H1 (cell line): ENCODE measurements around the gene CLCN5. TPM values are rescaled to one million over a fixed set of nuclear protein-coding genes. Genes with fewer than 3 reads are reported as not detected.

Experiments
- CTCF ChIA-PET: fragments of 300-600 bp; sonication (Branson Sonifier 250); formaldehyde crosslinking; loops from one replicate; lab custom pipeline; 2021; ENCODE audit not compliant: partially characterized antibody; lab: Charles Lee
- POLR2A ChIA-PET: fragments of 300-600 bp; sonication (Branson Sonifier 250); formaldehyde crosslinking; loops from one replicate; lab custom pipeline; 2021; ENCODE audit warnings: inconsistent platforms; ENCODE audit not compliant: partially characterized antibody; lab: Charles Lee
- DNase-seq, 2 experiments: peaks; one replicate each; pipeline versions ENCODE4 v3.0.0 to v3.0.0-alpha.2; 2010 to 2022; ENCODE audit warnings: low spot score in 2 of 2, low read depth in 1 of 2, mixed read lengths in 1 of 2
- FAIRE-seq: peaks from 2 replicates; lab custom pipeline; 2011; peaks lifted over from hg19 to GRCh38; lab: Jason Lieb, UNC
- H2AFZ ChIP-seq: 2 replicates; pipeline ENCODE4 v1.8.1; 2012; ENCODE audit warnings: low read length, inconsistent platforms
- H2AK5ac ChIP-seq: 2 replicates; pipeline ENCODE4 v1.6.1; 2013; ENCODE audit warnings: low read depth, low read length
- H2BK120ac ChIP-seq: replicated peaks from 2 replicates; pipeline ENCODE3; 2013; ENCODE audit warnings: low read depth, low read length, inconsistent platforms
- H2BK12ac ChIP-seq: 2 replicates; pipeline ENCODE4 v1.6.1; 2013; ENCODE audit warnings: low read depth, low read length
- H2BK15ac ChIP-seq: 2 replicates; pipeline ENCODE4 v1.6.1; 2013; ENCODE audit warnings: low read length
- H2BK20ac ChIP-seq: 2 replicates; pipeline ENCODE4 v1.6.1; 2013; ENCODE audit warnings: low read length
- H2BK5ac ChIP-seq: 2 replicates; pipeline ENCODE4 v1.6.1; 2013; ENCODE audit warnings: low read depth, low read length
- H3K14ac ChIP-seq: 2 replicates; pipeline ENCODE4 v1.6.1; 2013; ENCODE audit warnings: inconsistent platforms; ENCODE audit not compliant: insufficient read length
- H3K18ac ChIP-seq: 2 replicates; pipeline ENCODE4 v1.6.1; 2013; ENCODE audit warnings: low read length; ENCODE audit errors: extremely low read depth
- H3K23ac ChIP-seq: 2 replicates; pipeline ENCODE4 v1.6.1; 2013; ENCODE audit warnings: inconsistent platforms; ENCODE audit not compliant: insufficient read length
- H3K23me2 ChIP-seq: 2 replicates; pipeline ENCODE4 v1.6.1; 2013; ENCODE audit warnings: low read depth, low read length
- H3K27ac ChIP-seq: 2 replicates; pipeline ENCODE4 v1.6.1; 2011; ENCODE audit warnings: low read depth, low read length, inconsistent platforms
- H3K27me3 ChIP-seq, 4 experiments: replicated peaks in 1 of 4; 1 replicate in 1 of 4; 2 replicates in 3 of 4; pipeline versions ENCODE4 v1.6.1 to v1.8.1; 2011 to 2013; ENCODE audit warnings: low read length in 3 of 4, mild to moderate bottlenecking in 3 of 4, inconsistent platforms in 2 of 4, mixed read lengths in 2 of 4, moderate library complexity in 1 of 4; ENCODE audit not compliant: control insufficient read depth in 3 of 4, insufficient read depth in 3 of 4; ENCODE audit errors: extremely low read depth in 1 of 4
- H3K36me3 ChIP-seq, 4 experiments: 2 replicates each; pipeline versions ENCODE4 v1.6.1 to v1.8.1; 2011 to 2013; ENCODE audit warnings: mild to moderate bottlenecking in 4 of 4, low read length in 3 of 4, moderate library complexity in 2 of 4, control low read depth in 1 of 4, inconsistent platforms in 1 of 4; ENCODE audit not compliant: insufficient read depth in 4 of 4, control insufficient read depth in 2 of 4
- H3K4ac ChIP-seq: replicated peaks from 2 replicates; pipeline ENCODE3; 2013; ENCODE audit warnings: low read length, low read depth, mixed read lengths, inconsistent platforms; ENCODE audit not compliant: insufficient read length
- H3K4me1 ChIP-seq, 4 experiments: replicated peaks in 1 of 4; 1 replicate in 1 of 4; 2 replicates in 3 of 4; pipeline versions ENCODE4 v1.6.1 to v1.8.1; 2011 to 2013; ENCODE audit warnings: low read length in 3 of 4, inconsistent platforms in 2 of 4, mixed read lengths in 1 of 4; ENCODE audit not compliant: insufficient read depth in 4 of 4, control insufficient read depth in 3 of 4
- H3K4me2 ChIP-seq, 2 experiments: 2 replicates each; pipeline versions ENCODE4 v1.6.1 to v1.8.1; 2011 to 2013; ENCODE audit warnings: low read depth in 2 of 2, low read length in 2 of 2, control low read depth in 1 of 2, inconsistent platforms in 1 of 2, mild to moderate bottlenecking in 1 of 2; ENCODE audit not compliant: insufficient read depth in 1 of 2
- H3K4me3 ChIP-seq, 4 experiments: fragments of 200-600, 300-600 bp in 1 of 4; sonication (generic), shearing (Covaris generic), sonication (Bioruptor Twin) in 1 of 4; 2 replicates each; pipeline versions ENCODE4 v1.5.1 to v1.8.1; 2011 to 2016; ENCODE audit warnings: low read length in 4 of 4, low read depth in 3 of 4, control low read depth in 2 of 4, inconsistent platforms in 2 of 4, mild to moderate bottlenecking in 2 of 4, mixed read lengths in 1 of 4, moderate library complexity in 1 of 4; ENCODE audit not compliant: insufficient read depth in 2 of 4; ENCODE audit errors: extremely low read depth in 1 of 4
- H3K56ac ChIP-seq: replicated peaks from 2 replicates; pipeline ENCODE3; 2013; ENCODE audit warnings: low read depth, mild to moderate bottlenecking, mixed read lengths, low read length, inconsistent platforms; ENCODE audit not compliant: insufficient read length
- H3K79me1 ChIP-seq: 2 replicates; pipeline ENCODE4 v1.6.1; 2013; ENCODE audit warnings: low read depth, low read length, control low read depth
- H3K79me2 ChIP-seq, 2 experiments: 2 replicates each; pipeline versions ENCODE4 v1.6.1 to v1.8.1; 2012 to 2013; ENCODE audit warnings: low read length in 2 of 2, mild to moderate bottlenecking in 2 of 2, inconsistent platforms in 1 of 2; ENCODE audit not compliant: insufficient read depth in 2 of 2, control insufficient read depth in 1 of 2
- H3K9ac ChIP-seq, 4 experiments: replicated peaks in 1 of 4; 1 replicate in 1 of 4; 2 replicates in 3 of 4; pipeline versions ENCODE4 v1.6.1 to v1.8.1; 2011 to 2013; ENCODE audit warnings: low read depth in 3 of 4, low read length in 3 of 4, control low read depth in 2 of 4, mild to moderate bottlenecking in 2 of 4, moderate library complexity in 2 of 4, inconsistent platforms in 1 of 4; ENCODE audit errors: extremely low read depth in 1 of 4
- H3K9me3 ChIP-seq, 2 experiments: 2 replicates each; pipeline versions ENCODE4 v1.6.1 to v1.8.1; 2012 to 2013; ENCODE audit warnings: mild to moderate bottlenecking in 2 of 2, moderate library complexity in 2 of 2, control low read depth in 1 of 2, inconsistent platforms in 1 of 2, low read depth in 1 of 2, low read length in 1 of 2, mixed read lengths in 1 of 2; ENCODE audit not compliant: insufficient read depth in 2 of 2
- H4K20me1 ChIP-seq, 2 experiments: replicated peaks in 1 of 2; 2 replicates each; pipeline versions ENCODE3 to v1.8.1; 2011 to 2013; ENCODE audit warnings: inconsistent platforms in 2 of 2, low read length in 2 of 2, mild to moderate bottlenecking in 1 of 2; ENCODE audit not compliant: insufficient read depth in 2 of 2, control insufficient read depth in 1 of 2
- H4K5ac ChIP-seq: 2 replicates; pipeline ENCODE4 v1.6.1; 2013; ENCODE audit warnings: low read length, low read depth, mixed read lengths, inconsistent platforms; ENCODE audit not compliant: insufficient read length
- H4K8ac ChIP-seq: 2 replicates; pipeline ENCODE4 v1.8.0; 2013; ENCODE audit warnings: mild to moderate bottlenecking, moderate library complexity, low read length, inconsistent platforms; ENCODE audit not compliant: insufficient read depth; ENCODE audit errors: extremely low read depth
- H4K91ac ChIP-seq: replicated peaks from 2 replicates; pipeline ENCODE3; 2013; ENCODE audit warnings: low read length, mixed read lengths, inconsistent platforms; ENCODE audit not compliant: insufficient read length
- NANOG ChIP-seq: IDR thresholded peaks from 2 replicates; pipeline ENCODE4 v1.6.1; 2011; ENCODE audit warnings: low read length, low read depth, mild to moderate bottlenecking, inconsistent platforms; ENCODE audit not compliant: insufficient read depth, poor library complexity, severe bottlenecking
- WGBS, 2 experiments: shearing (Covaris generic) in 1 of 2; methylation state at CpG; one replicate each; pipeline versions ENCODE4 v1.1.6 to v1.1.7; 2013 to 2015; ENCODE audit warnings: low lambda C conversion rate in 2 of 2, mixed read lengths in 2 of 2, inconsistent platforms in 1 of 2, low coverage in 1 of 2, missing lambda C conversion rate in 1 of 2; ENCODE audit not compliant: insufficient replicate concordance in 2 of 2, insufficient coverage in 1 of 2, insufficient read length in 1 of 2; ENCODE audit errors: extremely low coverage in 1 of 2, missing lambda C conversion rate in 1 of 2; 5-methylcytosine and 5-hydroxymethylcytosine counted together
- polyA plus RNA-seq, 7 experiments: library from polyadenylated mRNA; depleted of rRNA in 3 of 7; stranded (reverse) in 5 of 7; unstranded in 2 of 7; fragments of >200 nt in 5 of 7; fragments of 200-250 nt in 2 of 7; gene quantifications; 1 replicate in 5 of 7; 2 replicates in 1 of 7; 4 replicates in 1 of 7; pipeline versions ENCODE4 v1.2.1 to v1.2.3, GENCODE V29; 2011 to 2013; ENCODE audit warnings: missing spikeins in 2 of 7, mixed read lengths in 2 of 7
- total RNA-seq: library from RNA; stranded (reverse); fragmentation: NEBNext Ultra II Directional; extraction: Animal tissue kit (Norgen Biotek cat#: 25700); gene quantifications from 2 replicates; pipeline ENCODE4 v1.2.1, GENCODE V29; 2021

Gene CLCN5
- total and polyA plus RNA-seq, 2 of the 8 experiments (the other 6 are each of a cell fraction or from before 2014, with no cell fraction given) = 4.2 to 9.7 TPM

DNA sequence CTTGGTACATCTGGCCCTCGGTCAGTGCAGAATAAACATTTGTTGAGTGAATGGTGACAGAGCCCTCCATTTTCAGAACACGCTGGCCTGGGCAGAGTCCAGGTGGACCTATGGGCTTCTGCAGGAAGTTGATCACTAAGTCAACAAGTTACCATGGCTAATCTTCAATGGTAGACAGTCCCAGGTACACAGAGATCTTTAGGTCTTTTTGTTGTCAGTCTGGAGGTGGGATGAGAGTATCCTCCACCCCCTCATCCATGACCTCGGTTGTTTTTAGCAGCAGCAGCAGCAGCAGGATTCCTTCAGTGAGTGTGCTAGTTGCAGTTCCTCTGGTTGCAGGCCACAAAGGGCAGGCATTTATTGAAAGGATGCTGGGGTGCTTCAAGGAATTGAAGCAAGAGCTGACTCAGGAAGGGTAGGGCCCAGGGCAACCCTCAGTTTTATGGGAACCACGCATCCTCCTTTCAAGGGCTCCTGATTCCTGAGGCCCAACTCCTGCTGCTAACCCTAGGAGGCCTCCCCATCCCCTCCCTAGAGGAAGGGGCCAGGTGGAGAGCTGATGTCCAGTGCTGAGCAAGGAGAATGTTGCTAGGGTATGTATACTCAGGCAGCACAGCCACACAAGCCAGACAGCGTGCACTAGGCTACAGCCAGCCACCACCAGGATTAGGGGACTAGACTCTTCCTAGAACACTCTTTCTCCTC is 44.8 kb upstream of the CLCN5 start:
- WGBS, 2 experiments = 82% methylated on average over 4 of the region's 5 CpGs; no CpG with 5 or more reads in 1 of the 2 experiments
- no peak overlapping the region for H3K18ac ChIP-seq
- H4K8ac ChIP-seq = no peak overlapping the region
- no peak overlapping the region for H2BK20ac ChIP-seq
- ChIA-PET CTCF (interaction anchor here (0.5 to 3.5 kb wide), 10 partner anchors 9 to 1228 kb away, joined by 3 to 31 read pairs (median 4); no protein-coding TSS in a partner anchor), POLR2A (no interaction called here)
- H3K9me3 ChIP-seq = no peaks in the 10 kb centered on the region
- no peak overlapping the region for H2BK120ac ChIP-seq
- H3K4me3 ChIP-seq = no peak overlapping the region
- 0 out of 4 replicates have a peak, but pooled peaks cover 0 to 2% of the 10 kb centered on the region in 2 experiments for H3K79me2 ChIP-seq
- H3K27ac ChIP-seq = no peak overlapping the region
- no peak overlapping the region for H2AK5ac ChIP-seq
- no peak for DNase-seq
- no peak overlapping the region for H3K14ac ChIP-seq
- H4K91ac ChIP-seq = no peak overlapping the region
- H2BK12ac ChIP-seq = no peak overlapping the region
- no peak overlapping the region; a peak in 1 of 4 replicates for H3K4me2 ChIP-seq
- H3K23me2 ChIP-seq = peaks cover 3% of the 10 kb centered on the region; the same call in 1 of the 2 replicates
- H4K20me1 ChIP-seq = no peaks in the 10 kb centered on the region
- no peak overlapping the region for H3K23ac ChIP-seq
- FAIRE-seq = no peak
- H3K9ac ChIP-seq = no peak overlapping the region
- H3K4ac ChIP-seq = no peak overlapping the region
- no peak for TF ChIP-seq NANOG
- H4K5ac ChIP-seq = no peak overlapping the region
- H3K27me3 ChIP-seq = no peaks in the 10 kb centered on the region; a peak in 3 of 7 replicates
- H3K36me3 ChIP-seq = no peaks in the 10 kb centered on the region
- H2AFZ ChIP-seq = no peak overlapping the region
- no peak overlapping the region for H3K56ac ChIP-seq
- no peak overlapping the region for H2BK15ac ChIP-seq
- no peaks in the 10 kb centered on the region for H3K79me1 ChIP-seq
- peaks cover 0 to 5% (median 3%) of the 10 kb centered on the region in 4 experiments; a peak in 3 of 7 replicates for H3K4me1 ChIP-seq
- H2BK5ac ChIP-seq = no peak overlapping the region
